ENCODE data around the gene MCTP2. TPM values are rescaled to one million over a fixed set of nuclear protein-coding genes. Genes with fewer than 3 reads are reported as not detected.

The MCTP2 gene
- polyA plus RNA-seq, 3 donors, result 2.4 to 7.4 (median 7.3) TPM

- no peaks in the 10 kb centered on the region for H3K4me1 ChIP-seq (ENCODE audit: control insufficient read depth in 1 of 2, insufficient read depth in 2 of 2, low read length in 2 of 2)
- DNase-seq, result no peak
- H4K20me1 ChIP-seq (ENCODE audit: insufficient read depth, low read length), result no peaks in the 10 kb centered on the region
- Mint-ChIP-seq H3K4me1 (peaks cover 3% of the 10 kb centered on the region), H3K9me3 (peaks cover 0 to 2% (median 0%) of the 10 kb centered on the region in 7 donors), H3K4me3 (no peak overlapping the region), H3K27ac (no peak overlapping the region), H3K27me3 (ENCODE audit: low read depth in 3 of 3) (no peaks in the 10 kb centered on the region), H3K36me3 (peaks cover 7 to 46% of the 10 kb centered on the region in 2 donors)
- no peaks in the 10 kb centered on the region for H3K79me2 ChIP-seq (ENCODE audit: insufficient read depth, low read length)
- no peak overlapping the region for H3K9ac ChIP-seq (ENCODE audit: insufficient read depth, low read length, poor library complexity, severe bottlenecking)
- H3K27ac ChIP-seq (ENCODE audit: low read depth in 1 of 2, low read length in 2 of 2), result no peak overlapping the region
- intact Hi-C loops (cut with micrococcal nuclease), result no loop called here
- H3K36me3 ChIP-seq (replicated peaks in 1 of 2; ENCODE audit: control insufficient read depth in 1 of 2, insufficient read depth in 2 of 2, low read length in 2 of 2), result no peaks in the 10 kb centered on the region
- WGBS (ENCODE audit: insufficient coverage), result 100% methylated on average over 1 of the region's 7 CpGs
- no peaks in the 10 kb centered on the region for H3K9me3 ChIP-seq (replicated peaks in 1 of 2; ENCODE audit: control insufficient read depth in 1 of 2, insufficient read depth in 1 of 2, low read length in 2 of 2)
- no peak overlapping the region for H3K4me3 ChIP-seq (replicated peaks in 1 of 3; ENCODE audit: low read depth in 2 of 3, low read length in 3 of 3)
- no peaks in the 10 kb centered on the region for H3K27me3 ChIP-seq (ENCODE audit: control insufficient read depth in 2 of 2, insufficient read depth in 2 of 2, low read length in 2 of 2)
- H2AFZ ChIP-seq (ENCODE audit: insufficient read depth, low read depth, low read length, poor library complexity, severe bottlenecking), result no peak overlapping the region
- no peak for TF ChIP-seq CTCF (IDR thresholded peaks at IDR 0.05)
- no peak overlapping the region for H3K4me2 ChIP-seq (replicated peaks; ENCODE audit: extremely low read depth, low read length, poor library complexity, severe bottlenecking)
Measured at GRCh38 chr15:94416267-94416666, 184.9 kb downstream of the MCTP2 start.

GRCh38 chr15:94416820-94417219, 185.5 kb downstream of the MCTP2 start:
- no peaks in the 10 kb centered on the region for H3K27me3 ChIP-seq (ENCODE audit: control insufficient read depth in 2 of 2, insufficient read depth in 2 of 2, low read length in 2 of 2)
- no peak overlapping the region for H3K27ac ChIP-seq (ENCODE audit: low read depth in 1 of 2, low read length in 2 of 2)
- H3K9me3 ChIP-seq (replicated peaks in 1 of 2; ENCODE audit: control insufficient read depth in 1 of 2, insufficient read depth in 1 of 2, low read length in 2 of 2), result no peaks in the 10 kb centered on the region
- Mint-ChIP-seq H3K36me3 (peaks cover 7 to 51% of the 10 kb centered on the region in 2 donors), H3K9me3 (peaks cover 0 to 2% (median 0%) of the 10 kb centered on the region in 7 donors), H3K27me3 (ENCODE audit: low read depth in 3 of 3) (no peaks in the 10 kb centered on the region), H3K4me1 (peaks cover 3% of the 10 kb centered on the region), H3K27ac (no peak overlapping the region), H3K4me3 (no peak overlapping the region)
- TF ChIP-seq CTCF (IDR thresholded peaks at IDR 0.05), result no peak
- no CpG with 5 or more reads among the region's 3 CpGs for WGBS (ENCODE audit: insufficient coverage)
- no peaks in the 10 kb centered on the region for H3K36me3 ChIP-seq (replicated peaks in 1 of 2; ENCODE audit: control insufficient read depth in 1 of 2, insufficient read depth in 2 of 2, low read length in 2 of 2)
- H3K4me3 ChIP-seq (replicated peaks in 1 of 3; ENCODE audit: low read depth in 2 of 3, low read length in 3 of 3), result no peak overlapping the region
- no peaks in the 10 kb centered on the region for H3K79me2 ChIP-seq (ENCODE audit: insufficient read depth, low read length)
- H4K20me1 ChIP-seq (ENCODE audit: insufficient read depth, low read length), result no peaks in the 10 kb centered on the region
- no peak overlapping the region for H3K9ac ChIP-seq (ENCODE audit: insufficient read depth, low read length, poor library complexity, severe bottlenecking)
- H2AFZ ChIP-seq (ENCODE audit: insufficient read depth, low read depth, low read length, poor library complexity, severe bottlenecking), result no peak overlapping the region
- no peak for DNase-seq
- H3K4me1 ChIP-seq (ENCODE audit: control insufficient read depth in 1 of 2, insufficient read depth in 2 of 2, low read length in 2 of 2), result no peaks in the 10 kb centered on the region
- intact Hi-C loops (cut with micrococcal nuclease), result no loop called here
- no peak overlapping the region for H3K4me2 ChIP-seq (replicated peaks; ENCODE audit: extremely low read depth, low read length, poor library complexity, severe bottlenecking)

Data from CD14-positive monocyte (primary cell).